Pancreas (tissue), 10 donors: ENCODE measurements around the gene SELENOS. TPM values are rescaled to one million over a fixed set of nuclear protein-coding genes. Genes with fewer than 3 reads are reported as not detected.

ENCODE experiments used
- ATAC-seq, 4 donors: fragments of 200-7000 bp; cut with Tn5 transposase; one replicate each; pipeline versions ENCODE4 v1.8.0 to v1.9.1; 2020; ENCODE audit warnings: mild to moderate bottlenecking in 4 of 4, moderate library complexity in 4 of 4
- DNase-seq, 6 donors: peaks; one replicate each; pipeline ENCODE4 v3.0.0-alpha.2; 2020
- FAIRE-seq: peaks from 2 replicates; lab custom pipeline; 2012; peaks lifted over from hg19 to GRCh38; lab: Jason Lieb, UNC
- H3K27ac ChIP-seq, 4 donors: fragments of 200-600 bp; sonication (generic); 1 replicate in 3 of 4; 2 replicates in 1 of 4; pipeline versions ENCODE4 v1.5.0 to v1.8.0; 2020
- H3K27me3 ChIP-seq, 4 donors: fragments of 200-600 bp; one replicate each; pipeline ENCODE4 v1.8.0; 2021
- H3K36me3 ChIP-seq, 3 donors: fragments of 200-600 bp; sonication (generic) in 1 of 3; one replicate each; pipeline versions ENCODE4 v1.5.0 to v1.8.0; 2020 to 2021
- H3K4me1 ChIP-seq, 3 donors: fragments of 200-600 bp; one replicate each; pipeline ENCODE4 v1.8.0; 2021
- H3K4me3 ChIP-seq, 4 donors: fragments of 200-600 bp; sonication (generic) in 2 of 4; one replicate each; pipeline versions ENCODE4 v1.5.0 to v1.8.0; 2020 to 2021
- H3K9me3 ChIP-seq, 4 donors: fragments of 200-600 bp; one replicate each; pipeline ENCODE4 v1.8.0; 2021
- CTCF ChIP-seq, 4 donors: fragments of 200-600 bp; sonication (generic) in 3 of 4; IDR thresholded peaks; one replicate each; pipeline versions ENCODE4 v1.5.0 to v1.8.0; 2021; ENCODE audit warnings: antibody characterized with exemption in 4 of 4
- WGBS, 2 donors: extraction: QIAGEN DNeasy Blood & Tissue Kit; methylation state at CpG; one replicate each; pipeline ENCODE4 v1.1.7; 2013; 5-methylcytosine and 5-hydroxymethylcytosine counted together
- intact Hi-C, 3 donors: fragments of 100-400 bp; cut with DNase I; formaldehyde crosslinking; loops; one replicate each; pipeline versions ENCODE4 v1.11.1 to v1.14.2; 2022
- polyA plus RNA-seq, 2 donors: library from polyadenylated mRNA; stranded (reverse); fragments of 200-250 nt; gene quantifications; one replicate each; pipeline ENCODE4 v1.2.3, GENCODE V29; 2013
- total RNA-seq, 6 donors: library from RNA; stranded (reverse); fragmentation: NEBNext Ultra II Directional in 4 of 6; extraction: Animal tissue kit (Norgen Biotek cat#: 25700) in 4 of 6; gene quantifications; one replicate each; pipeline versions ENCODE4 v1.2.1 to v1.2.4, GENCODE V29; 2021 to 2023
- donor health status: healthy with polysubstance abuse.
- donor health status: DM: no; HTN: no; CAD: no; lungs with moderate emphysema.
- donor health status: DM: no; HTN: no; CAD: no.
- donor health status: control.
- donor health status: control.
- donor health status: Bipolar disorder and iron deficiency.
- donor health status: DM: yes; HTN: yes; CAD: no.
- donor health status: DM: no; HTN: no; CAD: no.
- donor health status: DM: no; HTN: no; CAD: no.
- donor health status: DM: yes; HTN: yes; CAD: no.

The SELENOS gene
- total and polyA plus RNA-seq, 8 donors = 26.6 to 72.7 (median 38.2) TPM

GRCh38 chr15:101309436-101310160 lies 32.3 kb upstream of the SELENOS start:
- Histone ChIP-seq H3K4me3 (no peak overlapping the region), H3K36me3 (no peaks in the 10 kb centered on the region), H3K9me3 (no peaks in the 10 kb centered on the region), H3K27me3 (no peaks in the 10 kb centered on the region), H3K4me1 (no peaks in the 10 kb centered on the region), H3K27ac (no peak overlapping the region)
- DNase-seq (no peak), ATAC-seq (no peak), FAIRE-seq (no peak)
- WGBS, 2 donors = 87 to 89% methylated on average over 24 to 26 of the region's 26 CpGs
- no peak for TF ChIP-seq CTCF (IDR thresholded peaks at IDR 0.05)
- intact Hi-C loops = loop anchor here in 2 of 3 donors (5.0 to 10.0 kb wide), 2 partner anchors 328 to 335 kb away; no protein-coding TSS in a partner anchor

- Histone ChIP-seq H3K27me3 (no peaks in the 10 kb centered on the region), H3K4me3 (no peak overlapping the region), H3K27ac (no peak overlapping the region), H3K36me3 (no peaks in the 10 kb centered on the region), H3K9me3 (no peaks in the 10 kb centered on the region), H3K4me1 (no peaks in the 10 kb centered on the region)
- intact Hi-C loops = loop anchor here in 2 of 3 donors (5.0 to 10.0 kb wide), 2 partner anchors 328 to 336 kb away; no protein-coding TSS in a partner anchor
- TF ChIP-seq CTCF (IDR thresholded peaks at IDR 0.05) = no peak
- FAIRE-seq (no peak), ATAC-seq (no peak), DNase-seq (no peak)
- 86 to 93% methylated on average over 20 of the region's 20 CpGs for WGBS, 2 donors
Observed at GRCh38 chr15:101308604-101309435, 31.5 kb upstream of the SELENOS start.

- WGBS, 2 donors = 81 to 85% methylated on average over 16 of the region's 16 CpGs
- no peak for FAIRE-seq
- intact Hi-C loops = loop anchor here in 2 of 3 donors (5.0 to 10.0 kb wide), 2 partner anchors 329 to 337 kb away; no protein-coding TSS in a partner anchor
- H3K9me3 ChIP-seq = no peaks in the 10 kb centered on the region
- no peak overlapping the region for H3K27ac ChIP-seq
- no peak for ATAC-seq
- H3K36me3 ChIP-seq = no peaks in the 10 kb centered on the region
- H3K4me1 ChIP-seq = no peaks in the 10 kb centered on the region
- H3K27me3 ChIP-seq = no peaks in the 10 kb centered on the region
- DNase-seq = no peak
- no peak for TF ChIP-seq CTCF (IDR thresholded peaks at IDR 0.05)
- no peak overlapping the region for H3K4me3 ChIP-seq
Observed at GRCh38 chr15:101307897-101308603, 30.8 kb upstream of the SELENOS start.

GRCh38 chr15:101307048-101307896 lies 30.0 kb upstream of the SELENOS start:
- Histone ChIP-seq H3K4me3 (no peak overlapping the region), H3K27me3 (no peaks in the 10 kb centered on the region), H3K36me3 (no peaks in the 10 kb centered on the region), H3K27ac (no peak overlapping the region), H3K9me3 (no peaks in the 10 kb centered on the region), H3K4me1 (no peaks in the 10 kb centered on the region)
- no peak for DNase-seq
- no peak for FAIRE-seq
- TF ChIP-seq CTCF (IDR thresholded peaks at IDR 0.05) = no peak
- 64 to 75% methylated on average over 24 of the region's 24 CpGs for WGBS, 2 donors
- intact Hi-C loops = loop anchor here in 2 of 3 donors (5.0 to 10.0 kb wide), 2 partner anchors 330 to 338 kb away; no protein-coding TSS in a partner anchor
- no peak for ATAC-seq
